Measurements from ENCODE around the gene HEATR3. TPM values are rescaled to one million over a fixed set of nuclear protein-coding genes. Genes with fewer than 3 reads are reported as not detected.
A peak's percentile ranks its signal among the peaks of the same experiment; 100 is the strongest.

Gene HEATR3
- total and polyA plus RNA-seq, 4 donors, result 21.8 to 25.9 (median 24.4) TPM

GRCh38 chr16:50050802-50051201 is 15.0 kb upstream of the HEATR3 start:
- Histone ChIP-seq H3K4me3 (ENCODE audit: low read depth, low read length) (no peak overlapping the region), H3K9me3 (ENCODE audit: control insufficient read depth, insufficient read depth, low read length) (peaks cover 1% of the 10 kb centered on the region), H3K27ac (ENCODE audit: low read depth, low read length) (no peak overlapping the region), H3K27me3 (ENCODE audit: control insufficient read depth, insufficient read depth, low read length) (no peaks in the 10 kb centered on the region), H3K4me1 (ENCODE audit: control insufficient read depth, insufficient read depth, low read length) (no peaks in the 10 kb centered on the region), H3K36me3 (ENCODE audit: control insufficient read depth, insufficient read depth, low read length) (no peaks in the 10 kb centered on the region)
- peak in 1 of 6 donors; percentile 40 for DNase-seq (ENCODE audit: low read depth in 4 of 6, low spot score in 6 of 6)
- WGBS (ENCODE audit: insufficient coverage), result 80% methylated on average over 1 of the region's 2 CpGs

DNA sequence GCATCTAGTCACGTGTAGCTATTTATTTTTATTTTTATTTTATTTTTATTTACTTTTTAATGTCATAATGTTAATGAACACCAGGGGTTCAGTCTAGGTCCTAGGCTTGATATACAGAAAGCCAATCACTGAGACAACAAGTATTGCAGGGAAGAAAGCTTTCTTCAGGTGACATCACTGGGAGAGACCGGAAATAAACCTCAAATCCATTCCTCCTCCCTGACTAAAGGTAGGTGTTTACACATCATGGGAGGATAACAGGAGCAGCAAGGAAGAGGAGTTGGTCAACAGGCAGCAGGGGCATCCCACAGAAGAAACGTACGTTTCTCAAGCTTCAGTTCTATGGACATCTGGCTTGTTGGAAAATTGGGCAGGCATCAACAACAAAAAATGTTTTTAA is 9.5 kb upstream of the HEATR3 start:
- WGBS (ENCODE audit: insufficient coverage), result 100% methylated on average over 1 of the region's 4 CpGs
- H3K27me3 ChIP-seq (ENCODE audit: control insufficient read depth, insufficient read depth, low read length), result no peaks in the 10 kb centered on the region
- no peak overlapping the region for H3K4me3 ChIP-seq (ENCODE audit: low read depth, low read length)
- H3K36me3 ChIP-seq (ENCODE audit: control insufficient read depth, insufficient read depth, low read length), result no peaks in the 10 kb centered on the region
- H3K4me1 ChIP-seq (ENCODE audit: control insufficient read depth, insufficient read depth, low read length), result no peaks in the 10 kb centered on the region
- H3K9me3 ChIP-seq (ENCODE audit: control insufficient read depth, insufficient read depth, low read length), result no peaks in the 10 kb centered on the region
- no peak for DNase-seq (ENCODE audit: low read depth in 4 of 6, low spot score in 6 of 6)
- no peak overlapping the region for H3K27ac ChIP-seq (ENCODE audit: low read depth, low read length)

DNA sequence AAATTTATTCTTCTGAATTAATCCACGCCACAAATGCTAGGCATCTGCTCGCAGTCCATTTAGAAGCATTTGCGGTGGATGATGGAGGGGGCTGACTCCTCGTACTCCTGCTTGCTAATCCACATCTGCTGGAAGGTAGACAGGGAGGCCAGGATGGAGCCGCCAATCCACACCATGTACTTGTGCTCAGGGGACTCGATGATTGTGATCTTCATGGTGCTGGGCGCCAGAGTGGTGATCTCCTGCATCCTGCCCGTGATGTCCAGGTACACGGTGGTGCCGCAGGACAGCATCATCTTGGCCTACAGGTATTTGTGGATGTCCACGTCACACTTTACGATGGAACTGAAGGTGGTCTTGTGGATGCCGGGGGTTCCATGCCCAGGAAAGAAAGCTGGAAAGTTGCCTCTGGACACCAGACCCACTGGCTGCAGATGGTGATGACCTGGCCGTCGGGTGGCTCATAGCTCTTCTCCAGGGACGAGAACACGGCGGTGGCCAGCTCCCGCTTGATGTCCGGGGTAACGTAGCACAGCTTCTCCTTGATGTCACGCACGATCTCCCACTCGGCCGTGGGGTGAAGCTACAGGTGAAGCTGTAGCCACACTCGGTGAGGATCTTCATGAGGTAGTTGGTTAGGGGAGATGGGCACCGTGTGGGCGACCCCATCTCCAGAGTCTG is 7.5 kb upstream of the HEATR3 start:
- Histone ChIP-seq H3K27ac (ENCODE audit: low read depth, low read length) (no peak overlapping the region), H3K27me3 (ENCODE audit: control insufficient read depth, insufficient read depth, low read length) (no peaks in the 10 kb centered on the region), H3K4me1 (ENCODE audit: control insufficient read depth, insufficient read depth, low read length) (no peaks in the 10 kb centered on the region), H3K36me3 (ENCODE audit: control insufficient read depth, insufficient read depth, low read length) (no peaks in the 10 kb centered on the region), H3K4me3 (ENCODE audit: low read depth, low read length) (no peak overlapping the region), H3K9me3 (ENCODE audit: control insufficient read depth, insufficient read depth, low read length) (no peaks in the 10 kb centered on the region)
- 93% methylated on average over 23 of the region's 28 CpGs for WGBS (ENCODE audit: insufficient coverage)
- DNase-seq (ENCODE audit: low read depth in 4 of 6, low spot score in 6 of 6), result no peak

- Histone ChIP-seq H3K27me3 (ENCODE audit: control insufficient read depth, insufficient read depth, low read length) (no peaks in the 10 kb centered on the region), H3K9me3 (ENCODE audit: control insufficient read depth, insufficient read depth, low read length) (no peaks in the 10 kb centered on the region), H3K4me1 (ENCODE audit: control insufficient read depth, insufficient read depth, low read length) (no peaks in the 10 kb centered on the region), H3K4me3 (ENCODE audit: low read depth, low read length) (no peak overlapping the region), H3K36me3 (ENCODE audit: control insufficient read depth, insufficient read depth, low read length) (no peaks in the 10 kb centered on the region), H3K27ac (ENCODE audit: low read depth, low read length) (no peak overlapping the region)
- 96% methylated on average over 6 of the region's 10 CpGs for WGBS (ENCODE audit: insufficient coverage)
- no peak for DNase-seq (ENCODE audit: low read depth in 4 of 6, low spot score in 6 of 6)
Observed at GRCh38 chr16:50059111-50059510, 6.7 kb upstream of the HEATR3 start.

- no peak for DNase-seq (ENCODE audit: low read depth in 4 of 6, low spot score in 6 of 6)
- Histone ChIP-seq H3K36me3 (ENCODE audit: control insufficient read depth, insufficient read depth, low read length) (no peaks in the 10 kb centered on the region), H3K4me1 (ENCODE audit: control insufficient read depth, insufficient read depth, low read length) (no peaks in the 10 kb centered on the region), H3K9me3 (ENCODE audit: control insufficient read depth, insufficient read depth, low read length) (no peaks in the 10 kb centered on the region), H3K4me3 (ENCODE audit: low read depth, low read length) (no peak overlapping the region), H3K27me3 (ENCODE audit: control insufficient read depth, insufficient read depth, low read length) (no peaks in the 10 kb centered on the region), H3K27ac (ENCODE audit: low read depth, low read length) (no peak overlapping the region)
- 88% methylated on average over 1 of the region's 3 CpGs for WGBS (ENCODE audit: insufficient coverage)
Observed at GRCh38 chr16:50059669-50060068, 6.1 kb upstream of the HEATR3 start.

DNA sequence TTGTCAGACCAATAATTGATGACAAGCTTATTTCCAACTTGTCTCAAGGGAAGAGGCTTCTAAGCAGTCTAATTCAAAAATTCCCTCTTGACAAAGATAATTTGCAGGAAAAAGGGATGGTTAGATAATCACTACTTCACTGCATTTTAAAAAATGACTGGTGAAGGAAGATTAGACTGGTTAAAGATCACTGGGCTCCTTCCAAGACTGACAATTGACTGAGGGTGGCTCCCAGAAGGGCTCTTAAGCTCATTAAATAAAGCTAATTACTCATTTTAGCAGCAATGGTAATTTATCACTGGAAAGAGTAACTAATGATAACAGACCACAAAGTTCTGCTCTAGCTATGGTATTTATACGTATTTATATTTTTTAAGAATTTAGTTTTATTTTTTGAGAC is 4.4 kb upstream of the HEATR3 start:
- H3K4me3 ChIP-seq (ENCODE audit: low read depth, low read length), result no peak overlapping the region
- DNase-seq (ENCODE audit: low read depth in 4 of 6, low spot score in 6 of 6), result peak in 1 of 6 donors; percentile 18
- WGBS (ENCODE audit: insufficient coverage), result no CpG with 5 or more reads among the region's 1 CpG
- no peaks in the 10 kb centered on the region for H3K9me3 ChIP-seq (ENCODE audit: control insufficient read depth, insufficient read depth, low read length)
- no peaks in the 10 kb centered on the region for H3K27me3 ChIP-seq (ENCODE audit: control insufficient read depth, insufficient read depth, low read length)
- no peaks in the 10 kb centered on the region for H3K36me3 ChIP-seq (ENCODE audit: control insufficient read depth, insufficient read depth, low read length)
- H3K27ac ChIP-seq (ENCODE audit: low read depth, low read length), result no peak overlapping the region
- H3K4me1 ChIP-seq (ENCODE audit: control insufficient read depth, insufficient read depth, low read length), result peaks cover 3% of the 10 kb centered on the region

DNA sequence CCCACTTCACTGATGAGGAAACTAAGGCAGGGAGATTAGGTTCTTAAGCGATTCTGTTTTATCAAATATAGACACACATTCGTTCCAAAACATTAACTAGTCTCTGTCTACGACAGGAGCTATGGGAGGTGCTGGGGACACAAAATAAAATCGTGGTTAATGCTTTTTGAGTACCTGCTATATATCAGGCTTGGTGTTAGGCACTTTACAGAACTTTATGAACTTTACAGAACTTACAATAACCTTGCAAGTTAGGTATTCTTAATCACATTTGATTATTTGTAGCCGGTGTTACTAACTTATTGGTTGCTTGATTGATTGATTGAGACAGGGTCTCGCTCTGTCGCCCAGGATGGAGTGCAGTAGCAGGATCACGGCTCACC is 538 bp upstream of the HEATR3 start:
- DNase-seq (ENCODE audit: low read depth in 4 of 6, low spot score in 6 of 6), result no peak
- no peaks in the 10 kb centered on the region for H3K9me3 ChIP-seq (ENCODE audit: control insufficient read depth, insufficient read depth, low read length)
- peaks cover 17% of the 10 kb centered on the region for H3K4me1 ChIP-seq (ENCODE audit: control insufficient read depth, insufficient read depth, low read length)
- H3K36me3 ChIP-seq (ENCODE audit: control insufficient read depth, insufficient read depth, low read length), result peaks cover under 1% of the 10 kb centered on the region
- 66% methylated on average over 3 of the region's 8 CpGs for WGBS (ENCODE audit: insufficient coverage)
- peak overlapping the region; percentile 45 for H3K27ac ChIP-seq (ENCODE audit: low read depth, low read length)
- no peaks in the 10 kb centered on the region for H3K27me3 ChIP-seq (ENCODE audit: control insufficient read depth, insufficient read depth, low read length)
- peak overlapping the region; percentile 59 for H3K4me3 ChIP-seq (ENCODE audit: low read depth, low read length)

DNA sequence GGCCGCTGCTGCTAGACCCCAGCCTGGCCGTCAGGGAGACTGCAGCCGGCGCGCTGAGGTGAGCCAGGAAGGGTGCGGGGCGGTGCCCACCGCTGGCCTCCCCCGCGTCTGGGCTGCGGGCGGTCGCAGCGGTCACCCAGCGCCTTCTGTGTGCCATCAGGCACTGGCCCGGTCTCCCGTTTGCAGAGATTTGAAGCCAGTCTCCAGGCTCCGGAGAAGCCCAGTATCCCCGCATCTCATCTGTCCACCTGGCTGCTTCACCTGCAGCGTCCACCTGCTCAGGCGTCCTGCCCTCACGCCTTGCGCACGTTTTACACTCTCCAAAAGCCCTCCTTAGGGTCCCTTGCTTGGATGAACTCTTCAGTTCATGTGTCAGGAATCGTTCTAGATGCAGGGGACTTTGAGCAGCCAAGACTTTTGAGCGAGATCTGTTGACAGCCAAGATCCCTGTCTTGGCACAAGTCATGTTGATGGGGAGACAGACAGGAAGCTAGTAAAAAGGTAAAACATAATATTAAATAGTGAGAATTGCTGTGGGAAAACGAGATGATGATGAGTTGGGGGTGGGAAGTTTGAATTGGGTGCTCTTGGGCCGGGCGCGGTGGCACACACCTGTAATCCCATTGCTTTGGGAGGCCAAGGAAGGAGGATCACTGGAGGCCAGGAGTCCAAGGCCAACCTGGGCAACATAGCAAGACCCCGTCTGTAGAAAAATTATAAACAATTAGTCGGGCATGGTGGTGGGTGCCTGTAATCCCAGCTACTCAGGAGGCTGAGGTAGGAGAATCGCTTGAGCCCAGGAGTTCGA is 916 bp downstream of the HEATR3 start:
- Histone ChIP-seq H3K9me3 (ENCODE audit: control insufficient read depth, insufficient read depth, low read length) (no peaks in the 10 kb centered on the region), H3K27me3 (ENCODE audit: control insufficient read depth, insufficient read depth, low read length) (no peaks in the 10 kb centered on the region), H3K4me3 (ENCODE audit: low read depth, low read length) (peak overlapping the region; percentile 59), H3K4me1 (ENCODE audit: control insufficient read depth, insufficient read depth, low read length) (peaks cover 17% of the 10 kb centered on the region), H3K27ac (ENCODE audit: low read depth, low read length) (peak overlapping the region; percentile 10), H3K36me3 (ENCODE audit: control insufficient read depth, insufficient read depth, low read length) (peaks cover 8% of the 10 kb centered on the region)
- 25% methylated on average over 34 of the region's 34 CpGs for WGBS (ENCODE audit: insufficient coverage)
- DNase-seq (ENCODE audit: low read depth in 4 of 6, low spot score in 6 of 6), result no peak

- WGBS (ENCODE audit: insufficient coverage), result 43% methylated on average over 3 of the region's 3 CpGs
- Histone ChIP-seq H3K36me3 (ENCODE audit: control insufficient read depth, insufficient read depth, low read length) (peaks cover 8% of the 10 kb centered on the region), H3K4me1 (ENCODE audit: control insufficient read depth, insufficient read depth, low read length) (peaks cover 17% of the 10 kb centered on the region), H3K9me3 (ENCODE audit: control insufficient read depth, insufficient read depth, low read length) (no peaks in the 10 kb centered on the region), H3K27ac (ENCODE audit: low read depth, low read length) (no peak overlapping the region), H3K4me3 (ENCODE audit: low read depth, low read length) (no peak overlapping the region), H3K27me3 (ENCODE audit: control insufficient read depth, insufficient read depth, low read length) (no peaks in the 10 kb centered on the region)
- DNase-seq (ENCODE audit: low read depth in 4 of 6, low spot score in 6 of 6), result peak in 3 of 6 donors; percentile 5 to 73 (median 63)
Observed at GRCh38 chr16:50067290-50067853, 1.6 kb downstream of the HEATR3 start.

Measured in spinal cord (tissue), 10 donors.